NB4 (cell line): ENCODE data around the gene PDE6C.

Experiments
- CTCF ChIP-seq: IDR thresholded peaks from one replicate; pipeline ENCODE4 v1.5.1; 2012; ENCODE audit warnings: low read depth, low read length
- MAX ChIP-seq: IDR thresholded peaks from 2 replicates; pipeline ENCODE4 v1.6.1; 2011; ENCODE audit warnings: low read depth, low read length
- POLR2A ChIP-seq: IDR thresholded peaks from 2 replicates; pipeline ENCODE4 v1.6.1; 2011; ENCODE audit warnings: mild to moderate bottlenecking; ENCODE audit not compliant: insufficient read length; ENCODE audit errors: extremely low read depth

- TF ChIP-seq CTCF = no peak
- TF ChIP-seq POLR2A = no peak
- TF ChIP-seq MAX = no peak
These were observed 16.5 kb downstream of the PDE6C start for GRCh38 chr10:93628858-93629257.
